Peyer's patch (tissue), 4 donors: ENCODE measurements around the gene UBE2E2.
"Not testable (repeated sequence)": the region's sequence is repeated elsewhere in the genome, so short reads cannot be mapped to it uniquely, and the experiment has no call there.

ENCODE experiments used
- CTCF ChIP-seq, 6 experiments: fragments of 450-650 bp in 4 of 6; fragments of 200-600 bp in 2 of 6; sonication (generic) in 1 of 6; IDR thresholded peaks; one replicate each; pipeline ENCODE4 v1.5.1; 2017 to 2019; ENCODE audit warnings: antibody characterized with exemption in 6 of 6, mild to moderate bottlenecking in 3 of 6, moderate library complexity in 1 of 6
- POLR2A ChIP-seq, 2 donors: fragments of 450-650 bp; IDR thresholded peaks; one replicate each; pipeline ENCODE4 v1.5.1; 2017; ENCODE audit warnings: antibody characterized with exemption in 2 of 2, mild to moderate bottlenecking in 2 of 2, moderate library complexity in 2 of 2

- not testable (repeated sequence) for TF ChIP-seq CTCF, POLR2A (IDR thresholded peaks at IDR 0.05)
Measured at GRCh38 chr3:23176839-23177238, 26.3 kb upstream of the UBE2E2 start.
